Activated T-helper 1 cell treated with anti-CD3 and anti-CD28 coated beads, Interleukin-2, amount 50 U/mL, for 16 hours (primary cell): Measurements from ENCODE around the gene ARHGAP25.

ENCODE experiments used
- DNase-seq, 2 donors: peaks; one replicate each; pipeline ENCODE4 v3.0.0-alpha.2; 2020; ENCODE audit warnings: low read depth in 1 of 2, low spot score in 1 of 2

ARHGAP25 gene

DNA sequence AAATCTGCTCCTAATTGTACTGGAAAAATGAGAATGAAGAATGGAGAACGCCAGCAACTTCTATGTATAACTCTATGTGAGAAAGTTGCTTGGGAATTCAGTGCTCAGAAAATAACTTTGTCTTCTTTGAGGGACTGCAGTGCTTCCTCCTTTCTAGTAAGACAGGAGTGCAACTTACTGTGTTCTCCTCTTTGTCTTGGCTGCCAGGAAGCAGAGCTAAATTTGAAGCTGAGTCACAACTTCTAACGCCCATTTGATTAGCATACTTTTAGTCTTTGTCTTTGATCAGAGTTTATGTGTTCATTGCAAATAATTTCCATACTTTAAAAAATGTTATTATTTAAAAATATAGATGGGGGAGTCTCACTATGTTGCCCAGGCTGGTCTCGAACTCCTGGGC is 6.6 kb downstream of the ARHGAP25 start:
- no peak for DNase-seq

DNA sequence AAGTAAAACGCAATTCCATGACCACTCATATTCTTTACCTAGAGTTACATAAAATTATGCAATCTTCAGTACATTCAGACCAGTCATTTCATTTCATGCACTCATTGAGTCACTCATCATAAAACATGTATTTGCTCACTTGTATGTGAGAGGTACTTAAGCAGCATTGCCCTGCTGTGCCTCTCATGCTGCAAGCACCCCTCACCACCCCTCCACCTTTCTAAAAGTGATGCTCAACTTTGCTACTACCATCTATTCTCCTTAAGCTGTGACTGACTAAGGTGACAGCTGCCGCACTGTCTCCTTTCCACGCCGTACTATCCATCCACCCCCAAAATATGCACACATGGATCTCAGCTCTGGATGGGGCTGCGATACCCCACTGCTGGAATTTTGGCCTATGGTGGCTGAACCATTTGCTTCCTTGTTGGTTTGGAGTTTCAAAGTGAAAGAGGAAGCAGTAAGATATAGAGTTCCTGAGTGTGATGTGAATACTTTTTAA is 7.2 kb downstream of the ARHGAP25 start:
- no peak for DNase-seq

DNA sequence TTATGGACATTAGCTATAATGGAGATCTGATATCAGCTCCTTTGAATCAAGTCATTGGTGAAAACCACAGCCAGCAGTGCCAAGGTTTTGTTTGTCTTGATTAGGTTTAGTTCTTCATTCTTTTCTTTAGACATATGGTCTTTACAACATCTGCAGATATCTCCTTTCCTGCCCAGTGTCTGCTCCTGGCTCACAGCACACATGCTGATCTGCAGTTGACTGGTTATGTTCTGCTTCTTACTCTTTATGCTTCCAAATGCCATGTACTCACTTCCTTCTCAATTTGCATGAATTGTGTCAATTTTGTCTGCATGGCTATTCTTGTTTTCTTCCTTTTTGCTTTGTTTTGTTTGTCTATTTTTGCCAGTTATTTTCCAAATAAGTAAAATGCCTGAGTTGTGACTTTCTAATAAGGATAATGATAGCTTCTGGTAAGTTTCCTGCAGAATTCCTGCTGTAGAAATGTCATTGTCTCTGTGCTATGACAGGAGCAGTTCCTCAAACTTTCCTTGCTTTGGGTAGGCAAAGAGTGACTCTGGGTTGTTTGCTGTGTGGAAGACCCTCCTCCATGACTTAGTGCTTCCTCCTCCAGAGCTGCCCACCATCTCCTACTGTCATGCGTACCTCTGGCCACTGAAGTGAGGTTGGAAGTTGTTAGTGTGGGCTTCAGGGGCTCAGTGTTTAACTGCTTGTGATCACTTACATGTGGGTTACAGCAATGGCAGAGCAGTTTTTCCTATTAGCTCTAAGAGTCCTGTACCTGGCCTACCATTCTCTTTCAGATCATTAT is 8.2 kb downstream of the ARHGAP25 start:
- no peak for DNase-seq

DNA sequence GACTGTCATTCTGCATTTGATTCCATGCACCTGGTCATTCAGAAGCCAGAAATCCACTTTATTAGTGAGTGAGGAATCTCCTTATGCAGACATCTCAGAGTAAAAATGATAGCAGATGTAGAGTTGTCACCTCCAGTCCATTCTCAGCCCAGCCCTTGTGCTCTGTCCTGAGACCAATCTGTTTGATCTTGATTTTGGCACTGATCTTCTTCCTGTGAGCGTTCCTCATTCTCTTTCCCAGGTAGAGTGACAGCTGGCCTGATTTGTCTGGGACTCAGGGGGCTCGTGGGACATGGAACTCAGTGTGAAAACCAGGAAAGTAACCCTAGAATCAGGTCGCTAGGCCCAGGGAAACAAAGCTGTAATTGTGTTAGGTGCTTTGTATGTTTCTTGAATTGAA is 8.9 kb downstream of the ARHGAP25 start:
- no peak for DNase-seq

DNA sequence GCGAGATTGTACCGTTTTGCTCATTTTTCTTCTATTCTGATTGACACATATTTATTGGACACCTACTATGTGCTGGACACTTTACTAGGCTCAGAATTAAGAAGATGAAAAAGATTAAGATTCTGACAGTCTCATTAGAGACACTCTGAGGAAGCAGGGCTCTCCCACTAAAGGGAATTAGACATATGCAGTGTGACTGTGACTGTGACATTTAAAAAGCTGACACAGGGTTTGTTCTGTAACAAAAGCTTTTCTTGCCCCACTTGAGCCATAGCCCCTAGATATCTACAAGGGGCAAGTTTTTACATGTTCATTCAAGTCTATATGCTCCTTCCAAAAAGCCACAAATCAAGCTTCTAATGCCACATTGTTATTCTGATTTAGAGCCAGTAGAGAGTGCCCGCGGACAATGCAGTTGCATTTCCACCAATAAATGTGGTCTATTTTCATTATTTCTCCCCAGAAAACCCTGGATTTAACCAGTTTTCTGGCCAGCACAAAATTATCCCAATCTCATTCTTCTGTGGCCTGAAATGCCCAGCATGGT is 9.8 kb downstream of the ARHGAP25 start:
- no peak for DNase-seq

DNA sequence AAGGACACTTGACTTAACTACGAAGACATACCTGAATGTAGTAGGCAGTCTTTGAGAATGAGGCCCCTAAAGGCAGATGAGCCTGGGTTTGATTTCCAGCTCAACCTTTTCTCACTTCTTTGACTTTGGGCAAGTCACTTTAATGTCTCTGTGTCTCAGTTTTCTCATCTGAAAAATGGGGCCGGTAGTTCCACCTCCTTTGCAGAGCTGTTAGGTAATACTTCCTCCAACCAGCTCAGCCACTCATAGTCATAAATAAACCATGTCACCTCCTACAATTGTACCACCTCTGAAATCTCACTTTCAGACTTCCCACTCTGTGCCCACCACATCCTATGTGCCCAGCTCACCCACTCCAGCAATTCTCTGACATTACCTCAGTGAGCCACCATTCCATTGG is 10.4 kb downstream of the ARHGAP25 start:
- DNase-seq, result no peak

GRCh38 chr2:68746408-68746807 is 11.8 kb downstream of the ARHGAP25 start:
- no peak for DNase-seq

DNA sequence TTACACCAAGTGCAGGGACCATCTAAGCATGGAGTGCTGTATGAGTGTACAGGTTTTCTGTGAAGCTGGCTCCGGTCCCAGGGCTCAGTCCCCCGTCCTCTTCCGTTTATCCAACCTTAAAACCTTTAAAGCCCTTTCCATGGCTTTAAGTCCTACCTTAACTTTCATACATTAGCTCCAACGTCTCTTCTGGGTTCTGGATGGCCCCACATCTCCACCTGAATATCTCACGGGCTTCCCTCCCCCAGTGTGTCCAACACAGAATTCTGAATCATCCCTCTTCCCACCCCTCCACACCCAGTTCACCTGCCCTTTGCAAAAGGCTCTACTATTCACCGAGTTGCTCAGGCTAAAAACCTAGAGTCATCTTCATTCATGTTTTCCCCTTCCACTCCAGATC is 12.8 kb downstream of the ARHGAP25 start:
- no peak for DNase-seq

DNA sequence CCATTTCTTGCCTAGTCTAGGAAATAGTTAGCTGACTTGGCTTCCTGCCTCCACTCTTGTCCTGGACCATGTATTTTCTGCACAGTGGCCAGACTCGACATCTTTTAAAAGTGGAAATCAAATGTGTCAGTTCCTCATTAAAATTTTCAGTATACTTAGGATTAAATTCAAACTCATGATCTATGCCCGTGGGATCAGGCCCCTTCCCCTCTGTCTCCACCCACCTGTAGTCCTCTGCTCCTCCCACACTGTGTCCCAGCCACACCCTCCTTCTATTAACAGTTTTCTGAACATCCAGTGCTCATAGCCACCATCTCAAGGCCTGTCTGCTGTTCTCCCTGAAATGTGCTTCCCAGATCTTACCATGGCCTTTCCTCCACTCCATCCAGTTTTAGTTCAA is 13.3 kb downstream of the ARHGAP25 start:
- no peak for DNase-seq

DNA sequence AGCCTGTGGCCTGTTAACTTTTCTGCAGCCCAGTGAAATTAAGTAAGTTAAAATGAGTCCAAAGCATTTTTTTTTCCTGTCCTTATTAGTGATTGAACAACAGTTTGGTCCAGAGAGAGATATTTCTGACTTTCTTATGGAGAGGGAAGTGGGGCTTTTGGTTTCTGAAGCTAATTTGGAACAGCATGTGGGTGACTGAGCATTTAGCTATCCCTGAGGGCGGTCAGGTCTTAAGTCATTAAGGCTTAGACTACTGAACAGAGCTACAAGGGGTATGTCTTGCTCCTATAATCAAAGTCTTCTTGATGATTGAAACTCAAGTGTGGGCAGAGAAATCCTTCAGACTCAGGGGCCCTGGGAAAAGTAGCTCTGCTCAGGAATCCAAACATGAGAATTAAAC is 14.0 kb downstream of the ARHGAP25 start:
- no peak for DNase-seq

- no peak for DNase-seq
Observed at GRCh38 chr2:68749345-68749744, 14.7 kb downstream of the ARHGAP25 start.

DNA sequence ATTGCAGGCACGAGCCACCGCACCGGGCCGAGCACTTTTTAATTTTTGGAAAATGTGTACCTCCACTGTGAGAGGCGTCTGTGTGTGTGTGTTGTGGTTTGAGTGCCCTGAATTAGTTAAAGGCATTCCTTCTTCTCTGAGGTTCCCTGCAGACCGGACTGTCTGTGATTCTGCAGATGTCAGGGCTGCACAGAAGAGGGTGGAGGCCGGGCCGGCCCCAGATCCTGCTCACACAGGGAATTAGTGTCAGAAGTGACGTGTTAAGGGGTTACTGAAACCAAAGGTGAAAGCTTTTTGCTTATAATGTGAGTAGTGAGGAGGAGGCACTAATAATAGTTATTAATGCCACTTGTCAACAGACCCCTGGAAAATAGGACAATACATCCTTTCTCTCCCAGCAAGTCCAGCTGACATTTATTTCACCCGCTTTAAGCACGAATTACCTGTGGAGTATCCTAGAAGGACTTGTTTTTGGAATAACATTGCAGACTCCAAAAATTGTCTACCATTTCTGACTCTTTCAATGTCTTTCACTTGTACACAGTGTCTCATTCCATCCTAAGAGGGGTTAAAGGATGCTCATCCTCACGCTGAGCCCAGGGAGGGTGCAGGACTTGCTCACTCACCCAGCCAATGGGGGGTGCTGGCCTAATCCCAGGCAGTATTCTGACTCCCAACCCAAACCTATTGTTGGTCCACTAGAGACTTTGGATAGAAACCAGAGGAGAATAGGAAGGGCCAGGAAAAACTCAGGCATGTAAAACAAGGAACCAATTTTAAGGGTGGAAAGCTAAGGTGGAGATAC is 16.2 kb downstream of the ARHGAP25 start:
- DNase-seq, result no peak

GRCh38 chr2:68751397-68752339 is 17.1 kb downstream of the ARHGAP25 start:
- DNase-seq, result peak; percentile 79 to 87

- DNase-seq, result no peak
Observed at GRCh38 chr2:68753318-68753717, 18.7 kb downstream of the ARHGAP25 start.

DNA sequence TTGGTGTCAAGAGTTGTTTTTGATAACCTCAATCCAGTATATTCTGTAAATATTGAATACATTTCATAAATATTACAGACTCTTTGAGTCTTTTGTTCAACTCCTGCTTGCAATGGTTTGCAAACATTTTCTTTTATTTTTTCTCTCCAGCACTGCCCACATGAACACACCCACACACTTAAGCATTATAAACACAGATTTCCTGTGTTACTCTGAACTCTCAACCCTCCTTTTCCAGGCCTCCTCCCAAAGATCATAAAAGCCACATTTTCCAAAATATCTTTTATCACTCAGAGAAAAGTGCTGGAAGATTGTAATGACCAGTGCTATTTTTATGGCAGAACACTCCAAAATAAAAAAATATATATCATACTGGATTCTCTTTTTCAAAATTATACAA is 20.5 kb downstream of the ARHGAP25 start:
- no peak for DNase-seq

DNA sequence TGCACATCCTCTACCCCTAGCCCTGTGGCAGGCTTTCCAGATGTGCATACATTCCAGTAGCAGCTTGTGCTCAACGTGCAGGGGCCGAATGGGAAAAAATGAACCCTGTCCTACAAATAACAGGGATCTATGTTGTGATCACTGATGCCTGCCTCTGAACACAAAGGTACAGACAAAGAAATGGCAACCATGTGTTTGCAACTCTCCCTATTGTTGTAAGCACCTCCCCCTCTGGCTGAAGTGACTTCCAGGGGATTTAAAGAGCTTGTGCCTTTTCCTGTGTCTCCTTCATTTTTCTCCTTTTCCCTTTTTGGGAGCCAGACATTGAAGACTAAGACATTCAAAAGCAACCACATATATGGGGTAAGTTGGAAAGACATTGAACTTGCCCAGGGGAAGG is 21.6 kb downstream of the ARHGAP25 start:
- DNase-seq, result no peak

GRCh38 chr2:68757081-68757480 is 22.5 kb downstream of the ARHGAP25 start:
- no peak for DNase-seq

- no peak for DNase-seq
Observed at GRCh38 chr2:68762100-68762499, 27.5 kb downstream of the ARHGAP25 start.

DNA sequence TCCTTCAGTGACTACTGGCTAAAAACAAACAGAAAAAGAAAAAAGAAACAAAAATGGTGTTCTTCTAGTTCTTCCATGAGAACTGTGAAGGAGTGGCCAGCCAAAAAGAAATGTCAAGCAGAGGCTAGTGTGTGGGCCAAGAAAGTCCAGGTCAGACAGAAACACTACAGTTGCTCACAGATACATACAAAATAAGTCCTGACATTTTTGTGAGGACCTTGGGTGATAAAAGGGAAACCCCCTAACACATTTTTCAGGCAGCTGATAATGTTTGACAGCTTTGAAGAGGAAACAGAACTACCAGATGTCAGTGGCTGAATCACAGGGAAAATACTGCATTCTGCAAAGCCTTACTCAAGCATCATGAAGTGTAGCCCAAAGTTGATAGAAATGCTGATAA is 28.1 kb downstream of the ARHGAP25 start:
- DNase-seq, result no peak

DNA sequence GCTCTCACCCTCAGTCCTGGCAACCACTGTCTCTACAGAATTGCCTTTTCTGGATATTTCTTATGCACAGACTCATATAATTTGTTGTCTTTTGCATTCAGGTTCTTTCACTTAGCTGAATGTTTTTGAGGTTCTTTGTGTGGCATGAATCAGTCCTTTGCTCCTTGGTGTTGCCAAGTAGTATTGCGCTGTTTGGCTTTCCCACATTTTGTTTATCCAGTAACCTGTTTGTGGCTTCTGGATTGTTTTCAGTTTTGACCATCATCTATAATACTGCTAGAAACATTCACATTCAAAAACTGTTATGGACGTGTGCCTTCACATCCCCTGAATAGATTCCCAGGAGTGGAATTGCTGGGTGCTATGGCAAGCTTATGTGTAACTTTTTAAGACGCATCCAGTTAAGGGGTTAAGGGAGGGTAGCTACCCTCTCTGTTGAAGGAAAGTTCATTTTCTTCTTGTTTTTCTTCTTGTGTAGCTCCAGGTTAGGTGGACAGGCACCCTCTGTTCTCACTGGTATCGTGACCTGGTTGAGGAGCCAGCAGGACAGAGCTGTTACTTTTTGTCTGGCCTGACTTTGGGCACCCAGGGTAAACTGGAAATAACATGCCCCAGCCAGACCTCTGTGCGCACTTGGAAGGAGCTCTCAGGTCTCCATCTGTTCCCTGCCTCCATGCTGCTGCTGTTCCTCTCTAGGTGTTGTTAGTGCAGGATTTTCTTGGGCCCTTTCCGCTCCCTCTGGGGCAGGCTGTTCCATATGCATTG is 29.6 kb downstream of the ARHGAP25 start:
- DNase-seq, result no peak
